HepG2 (cell line): ENCODE results near the gene GAL3ST3. TPM values are rescaled to one million over a fixed set of nuclear protein-coding genes. Genes with fewer than 3 reads are reported as not detected.

Experiments
- ERF ChIP-seq: IDR thresholded peaks from 2 replicates; pipeline ENCODE4 v1.6.1; 2018; ENCODE audit warnings: missing biosample characterization, missing genetic modification reagents
- ETV6 ChIP-seq: sonication (generic); formaldehyde crosslinking; conservative IDR thresholded peaks from 2 replicates; pipeline ENCODE4 v1.4.0; 2020; ENCODE audit warnings: missing genetic modification reagents
- HOXA3 ChIP-seq: sonication (generic); formaldehyde crosslinking; IDR thresholded peaks from 2 replicates; pipeline ENCODE4 v1.5.0; 2020; ENCODE audit warnings: missing genetic modification reagents
- IKZF1 ChIP-seq: fragments of 450-650 bp; IDR thresholded peaks from 2 replicates; pipeline ENCODE4 v1.7.1; 2016
- KLF16 ChIP-seq, 2 experiments: sonication (generic) in 1 of 2; formaldehyde crosslinking in 1 of 2; IDR thresholded peaks; 2 replicates each; pipeline versions ENCODE4 v1.6.1 to v1.8.0; 2016 to 2023; ENCODE audit warnings: missing genetic modification reagents in 2 of 2, missing compliant biosample characterization in 1 of 2
- MED13 ChIP-seq: sonication (generic); formaldehyde crosslinking; IDR thresholded peaks from 2 replicates; pipeline ENCODE4 v1.5.0; 2020; ENCODE audit warnings: missing genetic modification reagents
- RARG ChIP-seq: sonication (generic); formaldehyde crosslinking; IDR thresholded peaks from 2 replicates; pipeline ENCODE4 v1.4.0; 2020; ENCODE audit warnings: low read depth, mild to moderate bottlenecking, missing genetic modification reagents
- TBX2 ChIP-seq: sonication (generic); formaldehyde crosslinking; IDR thresholded peaks from 2 replicates; pipeline ENCODE4 v1.5.0; 2020; ENCODE audit warnings: missing genetic modification reagents, mild to moderate bottlenecking, borderline replicate concordance
- TCF7L2 ChIP-seq: IDR thresholded peaks from 2 replicates; pipeline ENCODE4 v1.6.1; 2011; ENCODE audit warnings: mild to moderate bottlenecking, low read depth, low read length, moderate library complexity
- U2AF1 ChIP-seq: fragments of 200-400 bp; formaldehyde crosslinking; optimal IDR thresholded peaks from 2 replicates; pipeline ENCODE3; 2017; ENCODE audit warnings: mild to moderate bottlenecking, low read depth, low read length
- ZFP36 ChIP-seq: fragments of 150-350 bp; IDR thresholded peaks from 2 replicates; pipeline ENCODE4 v1.6.1; 2018; ENCODE audit warnings: borderline replicate concordance, low read length, low read depth; ENCODE audit not compliant: partially characterized antibody
- ZNF558 ChIP-seq: sonication (generic); formaldehyde crosslinking; IDR thresholded peaks from 2 replicates; pipeline ENCODE4 v1.9.0; 2022; ENCODE audit warnings: mild to moderate bottlenecking, missing genetic modification reagents, borderline replicate concordance
- ZSCAN9 ChIP-seq: IDR thresholded peaks from 2 replicates; pipeline ENCODE4 v1.6.1; 2016; ENCODE audit warnings: borderline replicate concordance
- polyA plus RNA-seq, 8 experiments: library from polyadenylated mRNA; depleted of rRNA in 3 of 8; stranded (reverse) in 7 of 8; unstranded in 1 of 8; fragments of >200 nt; fragmentation: Illumina TruSeq in 4 of 8; extraction: Trizol in 4 of 8; gene quantifications; 2 replicates each; pipeline versions ENCODE4 v1.2.1 to v1.2.3, GENCODE V29; 2011 to 2016; ENCODE audit warnings: low read depth in 4 of 8, missing spikeins in 1 of 8, mixed read lengths in 1 of 8; ENCODE audit not compliant: insufficient read depth in 1 of 8
- total RNA-seq, 5 experiments: library from RNA; depleted of rRNA; stranded (reverse); fragments of >200 nt; fragmentation: Illumina TruSeq; extraction: Trizol; gene quantifications; 2 replicates each; pipeline ENCODE4 v1.2.3, GENCODE V29; 2016; ENCODE audit warnings: low read depth in 1 of 5
- TF ChIP-seq, protein P1 (sequence below): sonication (generic); formaldehyde crosslinking; IDR thresholded peaks from 2 replicates; pipeline ENCODE4 v1.8.1; 2023; ENCODE audit warnings: mild to moderate bottlenecking, inconsistent platforms, moderate library complexity, missing genetic modification reagents, borderline replicate concordance
- TF ChIP-seq, protein P2 (sequence below): sonication (generic); formaldehyde crosslinking; IDR thresholded peaks from 2 replicates; pipeline ENCODE4 v1.8.0; 2023; ENCODE audit warnings: mild to moderate bottlenecking, missing genetic modification reagents
- TF ChIP-seq, protein P3 (sequence below): sonication (generic); formaldehyde crosslinking; IDR thresholded peaks from 2 replicates; pipeline ENCODE4 v1.4.0; 2020; ENCODE audit warnings: mild to moderate bottlenecking, missing genetic modification reagents
- TF ChIP-seq, protein P4 (sequence below): sonication (generic); formaldehyde crosslinking; IDR thresholded peaks from 2 replicates; pipeline ENCODE4 v1.8.0; 2022; ENCODE audit warnings: low read depth, missing genetic modification reagents
- TF ChIP-seq, protein P5 (sequence below): sonication (generic); formaldehyde crosslinking; IDR thresholded peaks from 2 replicates; pipeline ENCODE4 v1.8.0; 2022; ENCODE audit warnings: mild to moderate bottlenecking, missing genetic modification reagents
- TF ChIP-seq, protein P6 (sequence below): sonication (generic); formaldehyde crosslinking; IDR thresholded peaks from 2 replicates; pipeline ENCODE4 v1.9.0; 2022; ENCODE audit warnings: low read depth, missing genetic modification reagents
- TF ChIP-seq, protein P7 (sequence below): sonication (generic); formaldehyde crosslinking; conservative IDR thresholded peaks from 2 replicates; pipeline ENCODE4 v1.4.0; 2020; ENCODE audit warnings: missing genetic modification reagents

GAL3ST3 gene
- total and polyA plus RNA-seq, 2 of the 13 experiments (the other 11 are each of a cell fraction or from before 2014, with no cell fraction given), result not detected

DNA sequence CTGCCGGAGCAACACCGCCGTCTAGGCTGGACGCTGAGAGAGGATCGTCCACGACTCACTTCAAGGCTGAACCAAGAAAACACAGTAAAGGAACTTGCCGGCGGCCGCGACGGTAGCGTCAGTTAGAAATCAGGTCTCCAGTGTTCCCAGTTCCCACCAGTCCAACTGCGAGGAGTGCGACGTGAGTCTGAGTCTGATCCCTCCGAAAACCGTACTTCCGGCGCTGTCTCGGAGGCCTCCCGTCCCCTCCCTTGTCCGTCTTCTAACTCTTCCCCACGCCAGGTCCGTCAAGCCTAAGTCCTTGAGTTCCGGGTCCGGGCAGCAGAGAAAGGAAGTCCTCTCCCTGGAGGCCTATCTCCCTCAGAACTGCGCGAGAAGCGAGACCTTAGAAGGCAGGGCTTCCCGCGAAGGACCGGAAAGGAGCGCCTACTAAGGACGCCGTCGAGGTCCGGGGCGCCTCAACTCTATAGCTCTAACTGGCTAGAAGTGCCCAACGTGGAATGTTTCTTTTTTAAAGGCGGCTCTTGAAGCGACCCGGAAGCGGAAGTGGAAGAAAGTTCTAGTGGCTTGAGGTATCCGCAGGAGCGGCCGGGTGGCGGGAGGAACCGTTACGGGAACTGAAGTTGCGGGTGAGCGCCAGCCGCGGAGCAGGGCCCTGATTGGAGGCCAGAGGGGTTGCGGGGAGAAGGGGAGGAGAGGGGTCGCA is 46.9 kb downstream of the GAL3ST3 start, which contains the start of the genes BANF1 and EIF1AD (continued):
- TF ChIP-seq ERF (CRISPR knock-in tag), result peak; percentile 44
- peak; percentile 77; the same call in 1 of the 2 replicates for TF ChIP-seq RARG (CRISPR knock-in tag)
- TF ChIP-seq TCF7L2, result no peak
- TF ChIP-seq IKZF1, result no peak
- TF ChIP-seq, protein P1, sequence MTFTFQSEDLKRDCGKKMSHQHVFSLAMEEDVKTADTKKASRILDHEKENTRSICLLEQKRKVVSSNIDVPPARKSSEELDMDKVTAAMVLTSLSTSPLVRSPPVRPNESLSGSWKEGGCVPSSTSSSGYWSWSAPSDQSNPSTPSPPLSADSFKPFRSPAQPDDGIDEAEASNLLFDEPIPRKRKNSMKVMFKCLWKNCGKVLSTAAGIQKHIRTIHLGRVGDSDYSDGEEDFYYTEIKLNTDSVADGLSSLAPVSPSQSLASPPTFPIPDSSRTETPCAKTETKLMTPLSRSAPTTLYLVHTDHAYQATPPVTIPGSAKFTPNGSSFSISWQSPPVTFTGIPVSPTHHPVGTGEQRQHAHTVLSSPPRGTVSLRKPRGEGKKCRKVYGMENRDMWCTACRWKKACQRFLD (CRISPR knock-in tag), result peak; percentile 80
- TF ChIP-seq MED13 (CRISPR knock-in tag), result no peak
- TF ChIP-seq, protein P2, sequence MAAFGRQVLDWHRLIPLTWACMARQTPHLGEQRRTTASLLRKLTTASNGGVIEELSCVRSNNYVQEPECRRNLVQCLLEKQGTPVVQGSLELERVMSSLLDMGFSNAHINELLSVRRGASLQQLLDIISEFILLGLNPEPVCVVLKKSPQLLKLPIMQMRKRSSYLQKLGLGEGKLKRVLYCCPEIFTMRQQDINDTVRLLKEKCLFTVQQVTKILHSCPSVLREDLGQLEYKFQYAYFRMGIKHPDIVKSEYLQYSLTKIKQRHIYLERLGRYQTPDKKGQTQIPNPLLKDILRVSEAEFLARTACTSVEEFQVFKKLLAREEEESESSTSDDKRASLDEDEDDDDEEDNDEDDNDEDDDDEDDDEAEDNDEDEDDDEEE (CRISPR knock-in tag), result peak; percentile 46; the same call in 1 of the 2 replicates
- TF ChIP-seq, protein P3, sequence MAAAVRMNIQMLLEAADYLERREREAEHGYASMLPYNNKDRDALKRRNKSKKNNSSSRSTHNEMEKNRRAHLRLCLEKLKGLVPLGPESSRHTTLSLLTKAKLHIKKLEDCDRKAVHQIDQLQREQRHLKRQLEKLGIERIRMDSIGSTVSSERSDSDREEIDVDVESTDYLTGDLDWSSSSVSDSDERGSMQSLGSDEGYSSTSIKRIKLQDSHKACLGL, result no peak
- TF ChIP-seq, protein P4, sequence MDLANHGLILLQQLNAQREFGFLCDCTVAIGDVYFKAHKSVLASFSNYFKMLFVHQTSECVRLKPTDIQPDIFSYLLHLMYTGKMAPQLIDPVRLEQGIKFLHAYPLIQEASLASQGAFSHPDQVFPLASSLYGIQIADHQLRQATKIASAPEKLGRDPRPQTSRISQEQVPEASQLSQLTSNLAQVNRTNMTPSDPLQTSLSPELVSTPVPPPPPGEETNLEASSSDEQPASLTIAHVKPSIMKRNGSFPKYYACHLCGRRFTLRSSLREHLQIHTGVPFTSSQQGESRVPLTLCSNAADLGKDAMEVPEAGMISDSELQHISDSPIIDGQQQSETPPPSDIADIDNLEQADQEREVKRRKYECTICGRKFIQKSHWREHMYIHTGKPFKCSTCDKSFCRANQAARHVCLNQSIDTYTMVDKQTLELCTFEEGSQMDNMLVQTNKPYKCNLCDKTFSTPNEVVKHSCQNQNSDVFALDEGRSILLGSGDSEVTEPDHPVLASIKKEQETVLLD (CRISPR knock-in tag), result peak; percentile 87
- TF ChIP-seq, protein P5, sequence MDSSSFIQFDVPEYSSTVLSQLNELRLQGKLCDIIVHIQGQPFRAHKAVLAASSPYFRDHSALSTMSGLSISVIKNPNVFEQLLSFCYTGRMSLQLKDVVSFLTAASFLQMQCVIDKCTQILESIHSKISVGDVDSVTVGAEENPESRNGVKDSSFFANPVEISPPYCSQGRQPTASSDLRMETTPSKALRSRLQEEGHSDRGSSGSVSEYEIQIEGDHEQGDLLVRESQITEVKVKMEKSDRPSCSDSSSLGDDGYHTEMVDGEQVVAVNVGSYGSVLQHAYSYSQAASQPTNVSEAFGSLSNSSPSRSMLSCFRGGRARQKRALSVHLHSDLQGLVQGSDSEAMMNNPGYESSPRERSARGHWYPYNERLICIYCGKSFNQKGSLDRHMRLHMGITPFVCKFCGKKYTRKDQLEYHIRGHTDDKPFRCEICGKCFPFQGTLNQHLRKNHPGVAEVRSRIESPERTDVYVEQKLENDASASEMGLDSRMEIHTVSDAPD (CRISPR knock-in tag), result no peak
- TF ChIP-seq, protein P6, sequence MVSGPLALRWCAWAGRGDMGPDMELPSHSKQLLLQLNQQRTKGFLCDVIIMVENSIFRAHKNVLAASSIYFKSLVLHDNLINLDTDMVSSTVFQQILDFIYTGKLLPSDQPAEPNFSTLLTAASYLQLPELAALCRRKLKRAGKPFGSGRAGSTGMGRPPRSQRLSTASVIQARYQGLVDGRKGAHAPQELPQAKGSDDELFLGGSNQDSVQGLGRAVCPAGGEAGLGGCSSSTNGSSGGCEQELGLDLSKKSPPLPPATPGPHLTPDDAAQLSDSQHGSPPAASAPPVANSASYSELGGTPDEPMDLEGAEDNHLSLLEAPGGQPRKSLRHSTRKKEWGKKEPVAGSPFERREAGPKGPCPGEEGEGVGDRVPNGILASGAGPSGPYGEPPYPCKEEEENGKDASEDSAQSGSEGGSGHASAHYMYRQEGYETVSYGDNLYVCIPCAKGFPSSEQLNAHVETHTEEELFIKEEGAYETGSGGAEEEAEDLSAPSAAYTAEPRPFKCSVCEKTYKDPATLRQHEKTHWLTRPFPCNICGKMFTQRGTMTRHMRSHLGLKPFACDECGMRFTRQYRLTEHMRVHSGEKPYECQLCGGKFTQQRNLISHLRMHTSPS (CRISPR knock-in tag), result peak; percentile 45; the same call in 1 of the 2 replicates
- peak; percentile 68 to 90; a peak in 2 of 4 replicates for TF ChIP-seq KLF16 (CRISPR knock-in tag; IDR thresholded peaks at IDR 0.05)
- TF ChIP-seq ZNF558, result peak; percentile 86
- TF ChIP-seq ZFP36, result no peak
- peak; percentile 48 for TF ChIP-seq U2AF1
- peak; percentile 94 for TF ChIP-seq HOXA3 (CRISPR knock-in tag)
- TF ChIP-seq ETV6 (CRISPR knock-in tag), result peak; percentile 74
- TF ChIP-seq ZSCAN9 (CRISPR knock-in tag), result peak; percentile 44; the same call in 1 of the 2 replicates
- TF ChIP-seq, protein P7, sequence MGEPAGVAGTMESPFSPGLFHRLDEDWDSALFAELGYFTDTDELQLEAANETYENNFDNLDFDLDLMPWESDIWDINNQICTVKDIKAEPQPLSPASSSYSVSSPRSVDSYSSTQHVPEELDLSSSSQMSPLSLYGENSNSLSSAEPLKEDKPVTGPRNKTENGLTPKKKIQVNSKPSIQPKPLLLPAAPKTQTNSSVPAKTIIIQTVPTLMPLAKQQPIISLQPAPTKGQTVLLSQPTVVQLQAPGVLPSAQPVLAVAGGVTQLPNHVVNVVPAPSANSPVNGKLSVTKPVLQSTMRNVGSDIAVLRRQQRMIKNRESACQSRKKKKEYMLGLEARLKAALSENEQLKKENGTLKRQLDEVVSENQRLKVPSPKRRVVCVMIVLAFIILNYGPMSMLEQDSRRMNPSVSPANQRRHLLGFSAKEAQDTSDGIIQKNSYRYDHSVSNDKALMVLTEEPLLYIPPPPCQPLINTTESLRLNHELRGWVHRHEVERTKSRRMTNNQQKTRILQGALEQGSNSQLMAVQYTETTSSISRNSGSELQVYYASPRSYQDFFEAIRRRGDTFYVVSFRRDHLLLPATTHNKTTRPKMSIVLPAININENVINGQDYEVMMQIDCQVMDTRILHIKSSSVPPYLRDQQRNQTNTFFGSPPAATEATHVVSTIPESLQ, result no peak
- TF ChIP-seq TBX2 (CRISPR knock-in tag), result peak; percentile 70; the same call in 1 of the 2 replicates
